NB4 (cell line): ENCODE results near the gene CECR2.

Experiments used
- DNase-seq: peaks from one replicate; pipeline ENCODE4 v3.0.0; 2010; ENCODE audit warnings: low read depth
- H3K4me3 ChIP-seq: one replicate; pipeline ENCODE4 v1.5.1; 2011; ENCODE audit warnings: mild to moderate bottlenecking, low read depth, low read length, moderate library complexity
- MAX ChIP-seq: IDR thresholded peaks from 2 replicates; pipeline ENCODE4 v1.6.1; 2011; ENCODE audit warnings: low read depth, low read length
- MYC ChIP-seq: IDR thresholded peaks from 2 replicates; pipeline ENCODE4 v1.6.1; 2011; ENCODE audit warnings: low read depth, low read length
- POLR2A ChIP-seq: IDR thresholded peaks from 2 replicates; pipeline ENCODE4 v1.6.1; 2011; ENCODE audit warnings: mild to moderate bottlenecking; ENCODE audit not compliant: insufficient read length; ENCODE audit errors: extremely low read depth
- TF ChIP-seq, protein P1 (sequence below): IDR thresholded peaks from one replicate; pipeline ENCODE4 v1.5.1; 2012; ENCODE audit warnings: low read depth, low read length

The CECR2 gene

GRCh38 chr22:17548010-17548755 is 178.9 kb downstream of the CECR2 start:
- no peak for DNase-seq
- no peak for TF ChIP-seq MYC
- TF ChIP-seq MAX = no peak
- TF ChIP-seq POLR2A = no peak
- TF ChIP-seq, protein P1, sequence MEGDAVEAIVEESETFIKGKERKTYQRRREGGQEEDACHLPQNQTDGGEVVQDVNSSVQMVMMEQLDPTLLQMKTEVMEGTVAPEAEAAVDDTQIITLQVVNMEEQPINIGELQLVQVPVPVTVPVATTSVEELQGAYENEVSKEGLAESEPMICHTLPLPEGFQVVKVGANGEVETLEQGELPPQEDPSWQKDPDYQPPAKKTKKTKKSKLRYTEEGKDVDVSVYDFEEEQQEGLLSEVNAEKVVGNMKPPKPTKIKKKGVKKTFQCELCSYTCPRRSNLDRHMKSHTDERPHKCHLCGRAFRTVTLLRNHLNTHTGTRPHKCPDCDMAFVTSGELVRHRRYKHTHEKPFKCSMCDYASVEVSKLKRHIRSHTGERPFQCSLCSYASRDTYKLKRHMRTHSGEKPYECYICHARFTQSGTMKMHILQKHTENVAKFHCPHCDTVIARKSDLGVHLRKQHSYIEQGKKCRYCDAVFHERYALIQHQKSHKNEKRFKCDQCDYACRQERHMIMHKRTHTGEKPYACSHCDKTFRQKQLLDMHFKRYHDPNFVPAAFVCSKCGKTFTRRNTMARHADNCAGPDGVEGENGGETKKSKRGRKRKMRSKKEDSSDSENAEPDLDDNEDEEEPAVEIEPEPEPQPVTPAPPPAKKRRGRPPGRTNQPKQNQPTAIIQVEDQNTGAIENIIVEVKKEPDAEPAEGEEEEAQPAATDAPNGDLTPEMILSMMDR = no peak
- H3K4me3 ChIP-seq = no peak overlapping the region

- DNase-seq = no peak
- TF ChIP-seq, protein P1 = no peak
- TF ChIP-seq MAX (no peak), MYC (no peak), POLR2A (no peak)
- H3K4me3 ChIP-seq = no peak overlapping the region
Observed at GRCh38 chr22:17548756-17549035, 179.4 kb downstream of the CECR2 start.

DNA sequence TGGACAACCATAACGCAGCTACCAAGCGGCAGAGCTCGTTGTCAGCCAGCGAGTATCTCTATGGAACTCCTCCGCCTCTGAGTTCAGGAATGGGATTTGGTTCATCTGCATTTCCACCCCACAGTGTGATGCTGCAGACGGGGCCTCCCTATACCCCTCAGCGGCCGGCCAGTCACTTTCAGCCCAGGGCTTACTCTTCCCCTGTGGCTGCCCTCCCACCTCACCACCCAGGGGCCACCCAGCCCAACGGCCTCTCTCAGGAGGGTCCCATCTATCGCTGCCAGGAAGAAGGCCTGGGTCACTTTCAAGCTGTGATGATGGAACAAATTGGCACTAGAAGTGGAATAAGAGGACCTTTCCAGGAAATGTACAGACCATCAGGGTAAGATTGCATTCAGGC is 179.9 kb downstream of the CECR2 start:
- DNase-seq = no peak
- H3K4me3 ChIP-seq = no peak overlapping the region
- no peak for TF ChIP-seq MYC
- TF ChIP-seq MAX = no peak
- no peak for TF ChIP-seq POLR2A
- TF ChIP-seq, protein P1 = no peak

- no peak for DNase-seq
- no peak for TF ChIP-seq POLR2A
- TF ChIP-seq MAX = no peak
- no peak for TF ChIP-seq MYC
- TF ChIP-seq, protein P1 = no peak
- H3K4me3 ChIP-seq = no peak overlapping the region
Observed at GRCh38 chr22:17549655-17550054, 180.4 kb downstream of the CECR2 start.

- no peak for TF ChIP-seq POLR2A
- no peak for TF ChIP-seq MAX
- no peak for TF ChIP-seq MYC
- TF ChIP-seq, protein P1 = no peak
- no peak overlapping the region for H3K4me3 ChIP-seq
- no peak for DNase-seq
Observed at GRCh38 chr22:17552737-17553136, 183.5 kb downstream of the CECR2 start.

- no peak overlapping the region for H3K4me3 ChIP-seq
- TF ChIP-seq MAX = no peak
- TF ChIP-seq MYC = no peak
- TF ChIP-seq, protein P1 = no peak
- no peak for TF ChIP-seq POLR2A
- no peak for DNase-seq
Observed at GRCh38 chr22:17554814-17555213, 185.6 kb downstream of the CECR2 start.
